CD14-positive monocyte (primary cell): ENCODE data around the gene UTP11. TPM values are rescaled to one million over a fixed set of nuclear protein-coding genes. Genes with fewer than 3 reads are reported as not detected.

ENCODE experiments used
- DNase-seq, 3 donors: peaks; one replicate each; pipeline ENCODE4 v3.0.0-alpha.2; 2011 to 2022
- H2AFZ ChIP-seq: 2 replicates; pipeline ENCODE4 v1.6.0; 2012; ENCODE audit warnings: mild to moderate bottlenecking, low read depth, low read length, inconsistent platforms; ENCODE audit not compliant: insufficient read depth, poor library complexity, severe bottlenecking
- H3K27ac ChIP-seq, 2 donors: 1 replicate in 1 of 2; 2 replicates in 1 of 2; pipeline ENCODE4 v1.5.1; 2012 to 2013; ENCODE audit warnings: low read length in 2 of 2, control low read depth in 1 of 2, inconsistent platforms in 1 of 2, low read depth in 1 of 2, mild to moderate bottlenecking in 1 of 2
- H3K27me3 ChIP-seq, 2 donors: one replicate each; pipeline versions ENCODE4 v1.6.0 to v1.6.1; 2011 to 2013; ENCODE audit warnings: low read length in 2 of 2; ENCODE audit not compliant: control insufficient read depth in 2 of 2, insufficient read depth in 2 of 2
- H3K36me3 ChIP-seq, 2 donors: replicated peaks in 1 of 2; 1 replicate in 1 of 2; 2 replicates in 1 of 2; pipeline versions ENCODE4 v1.5.1 to v1.6.1; 2012 to 2013; ENCODE audit warnings: low read length in 2 of 2, control low read depth in 1 of 2, inconsistent platforms in 1 of 2, mild to moderate bottlenecking in 1 of 2; ENCODE audit not compliant: insufficient read depth in 2 of 2, control insufficient read depth in 1 of 2
- H3K4me1 ChIP-seq, 2 donors: 1 replicate in 1 of 2; 2 replicates in 1 of 2; pipeline versions ENCODE4 v1.5.1 to v1.6.1; 2012 to 2013; ENCODE audit warnings: low read length in 2 of 2, control low read depth in 1 of 2, inconsistent platforms in 1 of 2, mild to moderate bottlenecking in 1 of 2, moderate library complexity in 1 of 2; ENCODE audit not compliant: insufficient read depth in 2 of 2, control insufficient read depth in 1 of 2
- H3K4me2 ChIP-seq: replicated peaks from 2 replicates; pipeline ENCODE3; 2012; ENCODE audit warnings: low read length, moderate library complexity, mild to moderate bottlenecking; ENCODE audit not compliant: poor library complexity, severe bottlenecking; ENCODE audit errors: extremely low read depth
- H3K4me3 ChIP-seq, 3 experiments: fragments of 200-600 bp in 1 of 3; sonication (generic) in 1 of 3; replicated peaks in 1 of 3; 1 replicate in 2 of 3; 2 replicates in 1 of 3; pipeline ENCODE4 v1.5.1; 2011 to 2013; ENCODE audit warnings: low read length in 3 of 3, mild to moderate bottlenecking in 3 of 3, control low read depth in 2 of 3, low read depth in 2 of 3, inconsistent platforms in 1 of 3, moderate library complexity in 1 of 3
- H3K79me2 ChIP-seq: 2 replicates; pipeline ENCODE4 v1.6.0; 2012; ENCODE audit warnings: mild to moderate bottlenecking, control low read depth, inconsistent platforms, low read length, moderate library complexity; ENCODE audit not compliant: insufficient read depth
- H3K9ac ChIP-seq: 2 replicates; pipeline ENCODE4 v1.6.0; 2017; ENCODE audit warnings: low read length, mild to moderate bottlenecking; ENCODE audit not compliant: insufficient read depth, poor library complexity, severe bottlenecking
- H3K9me3 ChIP-seq, 2 donors: replicated peaks in 1 of 2; 1 replicate in 1 of 2; 2 replicates in 1 of 2; pipeline versions ENCODE4 v1.5.1 to v1.6.1; 2012 to 2013; ENCODE audit warnings: low read length in 2 of 2, control low read depth in 1 of 2; ENCODE audit not compliant: control insufficient read depth in 1 of 2, insufficient read depth in 1 of 2
- H4K20me1 ChIP-seq: 2 replicates; pipeline ENCODE4 v1.6.0; 2012; ENCODE audit warnings: mild to moderate bottlenecking, low read length, control low read depth, moderate library complexity; ENCODE audit not compliant: insufficient read depth
- H3K27ac Mint-ChIP-seq, 7 donors: one replicate each; pipeline ENCODE4 v1.8.0; 2020; ENCODE audit warnings: mild to moderate bottlenecking in 7 of 7, mixed read lengths in 7 of 7, moderate library complexity in 6 of 7, inconsistent platforms in 2 of 7
- H3K27me3 Mint-ChIP-seq, 3 donors: one replicate each; pipeline ENCODE4 v1.8.0; 2021 to 2022; ENCODE audit warnings: low read depth in 3 of 3, mild to moderate bottlenecking in 3 of 3, mixed read lengths in 3 of 3, moderate library complexity in 3 of 3, inconsistent platforms in 1 of 3
- H3K36me3 Mint-ChIP-seq, 2 donors: one replicate each; pipeline ENCODE4 v1.8.0; 2020; ENCODE audit warnings: mixed read lengths in 2 of 2, inconsistent platforms in 1 of 2, mild to moderate bottlenecking in 1 of 2
- H3K4me1 Mint-ChIP-seq: one replicate; pipeline ENCODE4 v1.8.0; 2020; ENCODE audit warnings: mild to moderate bottlenecking, mixed read lengths
- H3K4me3 Mint-ChIP-seq, 2 donors: one replicate each; pipeline ENCODE4 v1.8.0; 2020; ENCODE audit warnings: mild to moderate bottlenecking in 2 of 2, mixed read lengths in 2 of 2, moderate library complexity in 1 of 2
- H3K9me3 Mint-ChIP-seq, 7 donors: one replicate each; pipeline ENCODE4 v1.8.0; 2020 to 2022; ENCODE audit warnings: mixed read lengths in 7 of 7, mild to moderate bottlenecking in 6 of 7, moderate library complexity in 6 of 7, inconsistent platforms in 2 of 7
- CTCF ChIP-seq: fragments of 200-600 bp; IDR thresholded peaks from one replicate; pipeline ENCODE4 v1.8.0; 2022; ENCODE audit warnings: antibody characterized with exemption, mild to moderate bottlenecking
- WGBS: methylation state at CpG from one replicate; pipeline ENCODE4 v1.1.5; 2013; ENCODE audit warnings: missing lambda C conversion rate; ENCODE audit not compliant: insufficient coverage; 5-methylcytosine and 5-hydroxymethylcytosine counted together
- intact Hi-C, 2 donors: fragments of 100-400 bp; cut with micrococcal nuclease; formaldehyde crosslinking; loops; one replicate each; pipeline versions ENCODE4 v1.15.0 to v1.15.1; 2023
- polyA plus RNA-seq, 3 donors: library from polyadenylated mRNA; depleted of rRNA in 1 of 3; unstranded in 2 of 3; stranded (reverse) in 1 of 3; fragments of 300-500 nt in 2 of 3; fragments of >200 nt in 1 of 3; fragmentation: Illumina TruSeq in 2 of 3; gene quantifications; 1 replicate in 2 of 3; 2 replicates in 1 of 3; pipeline ENCODE4 v1.2.3, GENCODE V29; 2012 to 2021

Gene UTP11
- polyA plus RNA-seq, 3 donors, result 10.9 to 26.0 (median 20.5) TPM

- Mint-ChIP-seq H3K4me3 (peak overlapping the region; percentile 96 to 99), H3K4me1 (peaks cover 73% of the 10 kb centered on the region), H3K9me3 (no peaks in the 10 kb centered on the region), H3K36me3 (peaks cover 7 to 9% of the 10 kb centered on the region in 2 donors), H3K27ac (peak overlapping the region; percentile 41 to 92 (median 79)), H3K27me3 (no peaks in the 10 kb centered on the region)
- Histone ChIP-seq H4K20me1 (peaks cover 20% of the 10 kb centered on the region), H3K4me3 (peak overlapping the region; percentile 68 to 90 (median 76)), H3K27ac (peak overlapping the region; percentile 14 to 83), H3K4me2 (peak overlapping the region; percentile 96), H3K9me3 (no peaks in the 10 kb centered on the region), H3K27me3 (no peaks in the 10 kb centered on the region), H3K79me2 (peaks cover 61% of the 10 kb centered on the region), H3K36me3 (peaks cover 5% of the 10 kb centered on the region in 2 donors), H3K9ac (peak overlapping the region; percentile 79), H2AFZ (peak overlapping the region; percentile 65), H3K4me1 (peaks cover 65 to 80% of the 10 kb centered on the region in 2 donors)
- peak in 1 of 3 donors; percentile 15 for DNase-seq
- 79% methylated on average over 5 of the region's 8 CpGs for WGBS
- intact Hi-C loops, result loop anchor here in 1 of 2 donors (10.0 kb wide), 1 partner anchor 189 kb away; no protein-coding TSS in a partner anchor
- TF ChIP-seq CTCF, result no peak
Observed at GRCh38 chr1:38003261-38004250, 9.0 kb upstream of the UTP11 start.

GRCh38 chr1:38004284-38005108 is 8.0 kb upstream of the UTP11 start:
- H3K9ac ChIP-seq, result peak overlapping the region; percentile 79
- peaks cover 65 to 80% of the 10 kb centered on the region in 2 donors for H3K4me1 ChIP-seq
- peak overlapping the region; percentile 14 to 83 for H3K27ac ChIP-seq
- Mint-ChIP-seq H3K27me3 (no peaks in the 10 kb centered on the region), H3K4me1 (peaks cover 72% of the 10 kb centered on the region), H3K4me3 (peak overlapping the region; percentile 96 to 99), H3K36me3 (peaks cover 3 to 6% of the 10 kb centered on the region in 2 donors), H3K9me3 (peaks cover 0 to under 1% (median 0%) of the 10 kb centered on the region in 7 donors), H3K27ac (peak overlapping the region; percentile 38 to 92 (median 87))
- H3K4me3 ChIP-seq, result peak overlapping the region; percentile 68 to 90 (median 76)
- WGBS, result 6% methylated on average over 21 of the region's 26 CpGs
- H3K4me2 ChIP-seq, result peak overlapping the region; percentile 96
- no peaks in the 10 kb centered on the region for H3K36me3 ChIP-seq
- intact Hi-C loops, result loop anchor here in 1 of 2 donors (10.0 kb wide), 1 partner anchor 190 kb away; no protein-coding TSS in a partner anchor
- DNase-seq, result no peak
- peaks cover 20% of the 10 kb centered on the region for H4K20me1 ChIP-seq
- H2AFZ ChIP-seq, result peak overlapping the region; percentile 65
- peaks cover 51% of the 10 kb centered on the region for H3K79me2 ChIP-seq
- no peaks in the 10 kb centered on the region for H3K27me3 ChIP-seq
- no peaks in the 10 kb centered on the region for H3K9me3 ChIP-seq
- TF ChIP-seq CTCF, result no peak
